Endothelial cell of umbilical vein (primary cell): Measurements from ENCODE around the gene ADCY5. TPM values are rescaled to one million over a fixed set of nuclear protein-coding genes. Genes with fewer than 3 reads are reported as not detected.

Experiments
- BruUV-seq: library from RNA; stranded (reverse); fragments of 400-500 nt; replicated peaks from 2 replicates; lab custom pipeline; 2021; lab: Mats Ljungman, UMichigan
- CTCF ChIA-PET: fragments of 300-600, 350-600 bp; sonication (Branson Sonifier 250); formaldehyde crosslinking; loops from one replicate; lab custom pipeline; 2021; ENCODE audit warnings: antibody characterized with exemption, inconsistent platforms; lab: Charles Lee
- POLR2A ChIA-PET: fragments of 300-600, 350-600 bp; sonication (Branson Sonifier 250); formaldehyde crosslinking; loops from one replicate; lab custom pipeline; 2021; ENCODE audit warnings: antibody characterized with exemption, inconsistent platforms; lab: Charles Lee
- DNase-seq: peaks from one replicate; pipeline ENCODE4 v3.0.0-alpha.2; 2011; ENCODE audit warnings: low read depth, low spot score
- FAIRE-seq: peaks from 2 replicates; lab custom pipeline; 2011; peaks lifted over from hg19 to GRCh38; lab: Jason Lieb, UNC
- H2AFZ ChIP-seq: 2 replicates; pipeline ENCODE4 v1.6.0; 2012; ENCODE audit warnings: low read depth, low read length, control low read depth, inconsistent platforms
- H3K27ac ChIP-seq: 2 replicates; pipeline ENCODE4 v1.5.1; 2011; ENCODE audit warnings: low read depth, mild to moderate bottlenecking, control low read depth, low read length, moderate library complexity; ENCODE audit not compliant: insufficient read depth
- H3K27me3 ChIP-seq, 2 experiments: 2 replicates each; pipeline versions ENCODE4 v1.6.0 to v1.6.1; 2011; ENCODE audit warnings: low read length in 2 of 2, mixed read lengths in 1 of 2; ENCODE audit not compliant: control insufficient read depth in 2 of 2, insufficient read depth in 2 of 2
- H3K36me3 ChIP-seq, 2 experiments: 2 replicates in 1 of 2; 3 replicates in 1 of 2; pipeline ENCODE4 v1.5.1; 2011; ENCODE audit warnings: low read length in 2 of 2, mild to moderate bottlenecking in 1 of 2, moderate library complexity in 1 of 2; ENCODE audit not compliant: control insufficient read depth in 2 of 2, insufficient read depth in 2 of 2; ENCODE audit errors: extremely low read depth in 1 of 2
- H3K4me1 ChIP-seq: 3 replicates; pipeline ENCODE4 v1.5.1; 2011; ENCODE audit warnings: mild to moderate bottlenecking, low read length; ENCODE audit not compliant: control insufficient read depth, insufficient read depth; ENCODE audit errors: extremely low read depth
- H3K4me2 ChIP-seq: 2 replicates; pipeline ENCODE4 v1.6.1; 2011; ENCODE audit warnings: low read length, control low read depth, mixed read lengths; ENCODE audit not compliant: insufficient read depth
- H3K4me3 ChIP-seq, 3 experiments: fragments of 200-600 bp in 1 of 3; sonication (generic), shearing (Covaris generic) in 1 of 3; replicated peaks in 1 of 3; 2 replicates each; pipeline ENCODE4 v1.5.1; 2011 to 2016; ENCODE audit warnings: control low read depth in 3 of 3, low read length in 3 of 3, mild to moderate bottlenecking in 2 of 3, inconsistent platforms in 1 of 3, low read depth in 1 of 3, moderate library complexity in 1 of 3; ENCODE audit not compliant: insufficient read depth in 1 of 3
- H3K79me2 ChIP-seq: 2 replicates; pipeline ENCODE4 v1.6.0; 2012; ENCODE audit warnings: low read length, inconsistent platforms; ENCODE audit not compliant: control insufficient read depth, insufficient read depth
- H3K9ac ChIP-seq: replicated peaks from 2 replicates; pipeline ENCODE3; 2011; ENCODE audit warnings: low read length, control low read depth; ENCODE audit not compliant: insufficient read depth; ENCODE audit errors: extremely low read depth
- H3K9me1 ChIP-seq: replicated peaks from 3 replicates; pipeline ENCODE4 v1.6.0; 2011; ENCODE audit warnings: mild to moderate bottlenecking, low read length; ENCODE audit not compliant: control insufficient read depth, insufficient read depth; ENCODE audit errors: extremely low read depth
- H3K9me3 ChIP-seq: replicated peaks from 2 replicates; pipeline ENCODE4 v1.5.1; 2012; ENCODE audit warnings: low read length, inconsistent platforms; ENCODE audit not compliant: control insufficient read depth, insufficient read depth
- H4K20me1 ChIP-seq: replicated peaks from 2 replicates; pipeline ENCODE3; 2011; ENCODE audit warnings: mild to moderate bottlenecking, low read length; ENCODE audit not compliant: control insufficient read depth, insufficient read depth; ENCODE audit errors: extremely low read depth
- CTCF ChIP-seq, 2 donors: IDR thresholded peaks; 1 replicate in 1 of 2; 2 replicates in 1 of 2; pipeline ENCODE4 v1.5.1; 2011; ENCODE audit warnings: low read length in 2 of 2, mild to moderate bottlenecking in 2 of 2, moderate library complexity in 2 of 2, control low read depth in 1 of 2, inconsistent platforms in 1 of 2, low read depth in 1 of 2; ENCODE audit not compliant: insufficient read depth in 1 of 2; ENCODE audit errors: extremely low read depth in 1 of 2
- EZH2 ChIP-seq: IDR thresholded peaks from 2 replicates; pipeline ENCODE4 v1.6.1; 2012; ENCODE audit warnings: borderline replicate concordance, low read depth, mild to moderate bottlenecking, moderate library complexity, low read length, inconsistent platforms; ENCODE audit not compliant: severe bottlenecking
- FOS ChIP-seq: IDR thresholded peaks from 2 replicates; pipeline ENCODE4 v1.6.1; 2011; ENCODE audit warnings: mild to moderate bottlenecking, low read length, moderate library complexity, borderline replicate concordance; ENCODE audit not compliant: insufficient read depth
- GATA2 ChIP-seq: IDR thresholded peaks from 2 replicates; pipeline ENCODE4 v1.7.0; 2011; ENCODE audit warnings: low read depth, mild to moderate bottlenecking, moderate library complexity, mixed read lengths, low read length; ENCODE audit not compliant: insufficient read length, insufficient read depth
- JUN ChIP-seq: IDR thresholded peaks from 2 replicates; pipeline ENCODE4 v1.6.1; 2011; ENCODE audit warnings: borderline replicate concordance, low read depth; ENCODE audit not compliant: insufficient read length, insufficient read depth
- MAX ChIP-seq: IDR thresholded peaks from 2 replicates; pipeline ENCODE4 v1.6.1; 2011; ENCODE audit not compliant: insufficient read depth, insufficient read length
- MYC ChIP-seq: IDR thresholded peaks from one replicate; pipeline ENCODE4 v1.6.1; 2011; ENCODE audit warnings: mild to moderate bottlenecking, low read depth, low read length
- POLR2A ChIP-seq: IDR thresholded peaks from 2 replicates; pipeline ENCODE4 v1.6.1; 2012; ENCODE audit warnings: low read depth, mild to moderate bottlenecking, control low read depth, low read length
- POLR2AphosphoS5 ChIP-seq: IDR thresholded peaks from 2 replicates; pipeline ENCODE4 v1.6.1; 2012; ENCODE audit warnings: low read depth, mild to moderate bottlenecking, control low read depth, low read length, moderate library complexity; ENCODE audit not compliant: insufficient read depth
- dilution Hi-C: fragments of 300-500 bp; cut with MboI; formaldehyde crosslinking; loops from one replicate; pipeline ENCODE4 v1.15.0; 2019; ENCODE audit warnings: low sequenced_read_pairs; ENCODE audit not compliant: extremely low pct_ligation_motif_present
- intact Hi-C: fragments of 100-400 bp; cut with micrococcal nuclease; formaldehyde crosslinking; loops from one replicate; pipeline ENCODE4 v1.10.0; 2022
- polyA plus RNA-seq, 4 experiments: library from polyadenylated mRNA; depleted of rRNA in 3 of 4; stranded (reverse) in 3 of 4; unstranded in 1 of 4; fragments of >200 nt; gene quantifications; 2 replicates each; pipeline versions ENCODE4 v1.2.1 to v1.2.3, GENCODE V29; 2011 to 2012; ENCODE audit warnings: missing spikeins in 1 of 4
- total RNA-seq: library from RNA; stranded (reverse); gene quantifications from 2 replicates; pipeline ENCODE4 v1.2.3, GENCODE V29; 2021

Gene ADCY5
- total and polyA plus RNA-seq, 2 donors (not counting 3 experiments of a cell fraction or from before 2014, with no cell fraction given): 0.01 TPM; not detected in 1

- BruUV-seq: no TSS peak
- dilution Hi-C loops (no loop called here), intact Hi-C loops (no loop called here)
- Histone ChIP-seq H2AFZ (no peak overlapping the region), H3K4me3 (no peak overlapping the region), H3K9me3 (no peaks in the 10 kb centered on the region), H3K27me3 (peaks cover 16 to 20% of the 10 kb centered on the region in 2 experiments), H3K27ac (no peak overlapping the region), H3K36me3 (no peaks in the 10 kb centered on the region), H3K9me1 (no peaks in the 10 kb centered on the region), H3K9ac (no peak overlapping the region), H3K79me2 (no peaks in the 10 kb centered on the region), H3K4me2 (no peak overlapping the region), H3K4me1 (no peaks in the 10 kb centered on the region), H4K20me1 (no peaks in the 10 kb centered on the region)
- no peak for TF ChIP-seq POLR2A
- TF ChIP-seq JUN: no peak
- TF ChIP-seq MYC: no peak
- TF ChIP-seq FOS: no peak
- no peak for TF ChIP-seq GATA2
- no peak for TF ChIP-seq EZH2
- no peak for TF ChIP-seq MAX
- no peak for TF ChIP-seq POLR2AphosphoS5
- TF ChIP-seq CTCF (IDR thresholded peaks at IDR 0.05; ENCODE audit: extremely low read depth in 1 of 2, insufficient read depth in 1 of 2, low read depth in 1 of 2, low read length in 2 of 2): no peak
- POLR2A ChIA-PET: no interaction called here
- CTCF ChIA-PET: interaction anchor here (0.7 kb wide), 1 partner anchor 27 kb away, joined by 3 read pairs; no protein-coding TSS in a partner anchor
- no peak for FAIRE-seq
- DNase-seq: no peak
These were observed 4.8 kb upstream of the ADCY5 start for GRCh38 chr3:123453675-123454074.
